Measurements from ENCODE around the gene UNC5C. TPM values are rescaled to one million over a fixed set of nuclear protein-coding genes. Genes with fewer than 3 reads are reported as not detected.

Gene UNC5C
- total RNA-seq, result not detected in 2 replicates

DNA sequence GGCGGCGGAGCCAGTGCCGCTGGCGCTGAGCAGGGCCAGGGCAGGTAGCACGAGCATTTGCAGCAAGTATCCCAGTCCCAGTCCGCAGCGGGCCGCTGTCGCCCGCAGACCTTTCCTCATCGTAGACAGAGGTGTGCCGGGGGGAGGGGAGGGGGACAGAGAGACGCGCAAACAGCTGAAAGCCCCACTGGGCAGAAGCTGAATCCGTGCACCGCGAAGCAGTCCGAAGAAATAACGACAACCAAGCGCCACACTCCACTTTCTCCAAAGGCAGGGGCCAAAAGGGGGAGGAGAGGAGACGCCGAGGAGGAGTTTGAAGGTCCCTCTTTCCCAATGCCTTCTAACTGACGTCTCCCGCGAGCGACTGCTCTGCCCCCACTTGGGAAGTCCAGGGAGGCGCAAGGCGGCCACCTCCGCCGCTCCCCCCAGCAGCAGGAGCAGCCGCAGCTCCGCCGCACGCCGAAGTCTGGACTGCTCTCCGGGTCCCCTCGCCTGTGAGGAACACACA is at the start of gene UNC5C:
UNC5C (minus strand) TSS at position 236 of the 508 bp plus-strand sequence.
- intact Hi-C loops (cut with micrococcal nuclease), result loop anchor here (10.0 kb wide), 1 partner anchor 394 kb away; no protein-coding TSS in a partner anchor

DNA sequence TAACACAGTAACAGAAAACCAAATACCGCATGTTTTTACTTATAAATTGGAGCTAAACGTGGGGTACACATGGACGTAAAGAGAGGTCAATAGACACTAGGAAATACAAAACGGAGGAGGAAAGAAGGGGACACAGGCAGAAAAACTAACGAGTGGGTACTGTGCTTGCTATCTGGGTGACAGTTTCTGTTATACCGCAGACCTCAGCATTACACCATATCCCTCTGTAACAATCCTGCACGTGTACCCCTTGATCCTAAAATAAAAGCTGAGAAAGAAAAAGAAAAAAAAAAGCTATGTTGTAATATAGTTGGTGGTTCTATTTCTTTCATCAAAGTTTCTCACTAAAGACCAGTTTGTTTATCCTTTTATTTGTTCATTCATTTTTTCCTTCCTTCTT is 47.9 kb upstream of the UNC5C start:
- intact Hi-C loops (cut with micrococcal nuclease), result no loop called here

DNA sequence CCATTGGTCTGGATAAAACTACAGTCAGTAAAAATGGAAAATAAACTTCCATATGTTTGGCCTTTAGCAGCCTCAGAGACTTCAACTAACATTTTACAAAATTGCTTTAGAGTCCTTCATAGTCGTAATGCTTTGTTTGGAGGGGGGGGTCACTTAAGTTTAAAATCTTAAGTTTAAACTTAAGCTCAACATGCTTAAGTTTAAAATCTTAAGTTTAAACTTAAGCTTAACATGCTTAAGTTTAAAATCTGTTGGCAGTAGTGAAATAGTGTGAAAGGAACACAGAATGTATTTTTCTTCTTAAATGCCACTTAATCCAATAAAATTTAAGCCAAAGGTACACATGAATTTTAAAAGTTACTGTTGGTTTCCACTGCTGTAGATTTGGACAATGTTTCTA is 45.9 kb upstream of the UNC5C start:
- intact Hi-C loops (cut with micrococcal nuclease), result no loop called here

DNA sequence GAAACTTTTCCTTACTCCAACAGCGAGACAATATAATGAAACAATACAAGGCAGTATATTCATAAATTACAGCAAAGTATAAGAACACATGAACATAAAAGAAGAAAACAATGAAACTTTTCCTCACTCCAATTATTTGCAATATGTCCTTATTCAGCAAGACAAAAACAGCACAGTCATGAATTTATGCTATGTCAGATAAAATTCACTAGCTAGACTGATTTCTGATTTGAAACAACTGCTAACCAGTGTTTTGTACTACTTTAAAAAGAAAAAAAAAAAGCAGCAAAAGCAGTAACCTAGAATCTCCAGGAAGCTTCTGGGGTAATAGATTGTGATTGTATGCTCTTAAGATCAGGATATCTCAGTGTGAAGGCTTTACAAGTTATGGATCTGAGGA is 45.2 kb upstream of the UNC5C start:
- intact Hi-C loops (cut with micrococcal nuclease), result no loop called here

DNA sequence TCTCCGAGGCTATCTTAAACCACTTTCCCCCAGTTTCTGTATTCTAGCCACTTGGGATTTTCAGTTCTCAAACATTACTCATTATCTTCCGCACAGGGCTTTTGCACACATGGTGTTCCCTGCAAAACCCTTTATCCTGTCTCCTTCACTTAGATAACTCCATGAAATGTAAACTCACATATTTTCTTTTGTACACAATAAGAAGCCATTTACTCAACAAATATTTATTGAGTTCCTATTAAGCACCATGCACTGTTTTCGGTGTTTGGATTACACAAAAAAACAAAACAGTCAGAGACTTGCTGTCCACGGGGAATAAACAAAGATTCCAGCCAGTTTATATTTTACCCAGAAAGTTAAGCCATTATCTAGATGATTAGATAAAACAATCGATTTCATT is 42.5 kb upstream of the UNC5C start:
- intact Hi-C loops (cut with micrococcal nuclease), result no loop called here

DNA sequence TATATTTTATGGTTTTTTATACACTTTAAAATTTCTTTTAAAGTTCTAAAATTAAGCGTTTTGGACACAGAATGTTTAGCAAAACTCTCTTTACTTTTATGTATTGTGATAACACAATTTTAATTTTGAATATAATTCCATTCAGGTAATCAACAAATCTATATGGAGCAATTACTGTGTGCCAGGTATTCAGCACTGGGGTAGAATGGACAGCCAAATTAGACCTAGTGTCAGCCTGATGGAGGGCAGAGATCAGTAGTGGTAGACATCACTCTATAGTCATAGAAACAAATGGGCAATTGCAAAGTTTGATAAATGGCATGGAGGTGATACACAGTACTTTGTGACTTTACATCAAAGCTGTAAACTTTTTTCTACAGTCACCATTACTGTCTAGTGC is 41.8 kb upstream of the UNC5C start:
- intact Hi-C loops (cut with micrococcal nuclease), result no loop called here

DNA sequence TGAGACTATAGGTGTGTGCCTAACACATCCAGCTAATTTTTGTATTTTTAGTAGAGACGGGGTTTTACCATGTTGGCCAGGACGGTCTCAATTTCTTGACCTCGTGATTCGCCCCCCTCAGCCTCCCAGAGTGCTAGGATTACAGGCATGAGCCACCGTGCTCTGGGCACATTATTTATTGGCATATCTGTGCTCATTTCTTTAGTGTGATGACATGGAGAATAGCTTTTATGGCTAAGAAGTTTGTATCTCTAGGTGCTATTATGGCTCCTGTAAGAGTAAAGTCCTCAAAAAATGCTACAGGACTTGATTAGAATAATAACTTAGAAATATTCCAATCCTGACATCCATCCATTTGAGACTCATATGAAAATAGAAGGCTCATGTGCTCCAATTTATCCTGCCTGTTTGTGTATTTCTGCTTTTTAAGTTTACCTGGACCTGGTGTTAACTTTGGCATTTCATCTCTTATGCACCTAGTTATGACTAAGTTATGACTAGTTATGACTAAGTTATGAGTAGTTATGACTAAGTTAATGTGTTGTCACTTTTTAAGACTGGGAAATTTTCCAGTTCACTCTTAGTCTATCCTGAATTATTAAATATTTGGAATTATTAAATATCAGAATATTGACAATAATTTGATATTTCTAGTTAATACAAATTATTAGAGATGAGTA is 36.4 kb upstream of the UNC5C start:
- intact Hi-C loops (cut with micrococcal nuclease), result no loop called here

DNA sequence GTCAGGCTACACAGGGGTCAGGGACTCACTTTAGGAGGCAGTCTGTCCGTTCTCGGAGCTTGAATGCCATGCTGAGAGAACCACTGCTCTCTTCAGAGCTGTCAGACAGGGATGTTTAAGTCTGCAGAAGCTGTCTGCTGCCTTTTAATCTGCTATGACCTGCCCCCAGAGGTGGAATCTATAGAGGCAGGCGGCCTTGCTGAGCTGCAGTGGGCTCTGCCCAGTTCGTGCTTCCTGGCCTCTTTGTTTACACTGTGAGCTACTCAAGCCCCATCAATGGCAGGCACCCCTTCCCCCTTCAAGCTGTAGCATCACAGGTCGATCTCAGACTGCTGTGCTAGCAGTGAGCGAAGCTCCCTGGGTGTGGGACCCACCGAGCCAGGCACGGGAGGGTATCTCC is 31.5 kb upstream of the UNC5C start:
- intact Hi-C loops (cut with micrococcal nuclease), result no loop called here

DNA sequence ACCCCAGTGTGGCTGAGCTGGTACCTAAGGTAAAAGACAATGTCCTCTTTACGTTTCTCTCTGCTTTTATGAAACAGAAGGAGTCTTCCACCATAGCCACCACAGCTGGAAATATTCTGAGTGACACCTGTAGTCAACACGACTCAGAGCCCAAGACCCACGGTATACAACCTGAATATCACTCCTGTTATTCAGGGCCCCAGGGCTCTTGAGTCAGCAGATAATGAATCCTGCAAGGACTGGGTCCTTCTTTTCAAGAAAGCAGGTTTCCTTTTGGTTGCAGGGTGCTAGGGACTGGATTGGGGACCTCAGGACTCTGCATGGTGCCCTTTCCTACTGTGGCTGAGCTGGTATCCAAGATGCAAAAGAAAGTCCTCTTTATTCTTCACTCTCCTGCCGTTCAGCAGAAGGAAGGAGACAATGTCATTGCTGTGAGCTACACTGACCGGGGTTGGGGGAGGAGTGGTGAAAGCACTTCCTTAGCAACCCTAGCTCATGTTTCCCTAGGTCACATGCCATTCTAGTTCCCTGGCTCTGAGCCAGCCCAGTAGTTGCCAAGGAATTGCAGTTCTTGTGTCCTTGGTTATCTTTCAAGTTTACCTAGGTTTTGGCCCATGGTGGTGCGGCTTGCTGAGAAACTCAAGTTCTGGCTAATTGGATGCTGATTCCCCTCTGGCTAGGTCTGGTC is 23.7 kb upstream of the UNC5C start:
- intact Hi-C loops (cut with micrococcal nuclease), result no loop called here

DNA sequence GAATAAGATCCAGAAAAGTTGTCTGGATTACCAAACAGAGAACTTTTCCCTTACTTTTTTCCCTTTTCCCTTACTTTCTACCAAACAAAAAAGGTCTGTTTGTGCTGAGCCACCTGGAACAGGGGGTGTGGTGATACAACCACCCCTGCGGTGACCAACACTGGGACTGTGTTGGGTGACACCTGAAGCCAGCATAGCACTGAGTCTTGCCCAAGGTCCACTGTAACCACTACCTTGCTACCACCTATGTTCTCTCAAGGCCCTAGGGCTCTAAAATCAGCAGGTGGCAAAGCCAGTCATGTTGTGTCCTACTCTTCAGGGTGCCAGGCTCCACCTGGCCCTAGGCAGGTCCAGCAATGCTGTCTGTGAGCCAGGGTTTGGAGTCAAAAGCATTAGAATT is 22.8 kb upstream of the UNC5C start:
- intact Hi-C loops (cut with micrococcal nuclease), result no loop called here

DNA sequence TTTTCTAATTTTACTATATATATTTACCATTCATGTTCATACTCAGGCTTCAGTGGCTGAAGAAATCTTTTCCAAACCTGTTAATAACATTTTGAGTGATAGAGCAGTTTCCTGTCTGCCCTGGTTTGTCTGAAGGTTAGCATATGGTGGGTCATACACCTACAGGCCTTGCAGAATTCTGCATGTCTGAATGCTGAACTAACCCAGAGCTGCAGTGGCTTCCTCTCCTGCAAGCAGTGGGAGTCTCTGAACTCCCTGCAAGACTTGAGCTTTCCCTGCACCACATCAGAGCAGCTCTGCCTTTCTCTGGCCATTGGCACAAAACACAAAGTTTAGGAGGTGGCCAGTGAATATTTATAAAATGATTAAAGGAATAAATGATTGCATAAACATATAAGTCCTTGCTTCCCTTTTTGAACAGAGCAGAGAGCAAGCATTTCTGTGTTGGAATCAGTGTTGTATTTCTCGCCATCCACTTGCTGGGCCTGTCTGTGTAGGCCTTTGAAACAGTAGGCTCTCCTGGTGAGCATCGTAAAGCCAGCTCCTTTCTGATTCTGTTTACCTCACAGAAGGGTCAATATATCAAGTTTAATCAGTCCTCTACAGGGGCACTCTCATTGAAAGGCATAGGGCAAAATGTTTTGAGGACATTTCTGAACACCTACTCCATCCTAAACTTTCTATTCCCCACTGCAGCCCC is 15.0 kb upstream of the UNC5C start:
- intact Hi-C loops (cut with micrococcal nuclease), result no loop called here

DNA sequence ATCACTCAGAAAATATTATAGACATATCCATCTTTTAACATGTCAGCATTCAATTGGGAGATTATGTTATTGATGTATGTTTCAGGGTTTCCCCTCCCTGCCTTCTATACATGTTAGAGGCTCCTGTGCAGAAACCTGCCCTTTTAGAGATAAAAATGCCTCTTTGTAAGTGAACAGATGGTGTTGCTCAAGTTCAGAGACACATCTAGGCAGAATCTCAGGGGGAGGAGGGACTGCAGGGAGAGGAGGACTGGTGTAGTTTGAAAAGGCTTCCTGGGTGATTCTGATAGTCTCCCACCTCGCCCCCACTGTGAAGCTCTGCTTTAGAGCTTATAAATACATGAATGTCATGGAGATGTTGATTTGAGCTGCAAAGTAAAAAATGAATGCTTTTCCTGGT is 12.0 kb upstream of the UNC5C start:
- intact Hi-C loops (cut with micrococcal nuclease), result no loop called here

DNA sequence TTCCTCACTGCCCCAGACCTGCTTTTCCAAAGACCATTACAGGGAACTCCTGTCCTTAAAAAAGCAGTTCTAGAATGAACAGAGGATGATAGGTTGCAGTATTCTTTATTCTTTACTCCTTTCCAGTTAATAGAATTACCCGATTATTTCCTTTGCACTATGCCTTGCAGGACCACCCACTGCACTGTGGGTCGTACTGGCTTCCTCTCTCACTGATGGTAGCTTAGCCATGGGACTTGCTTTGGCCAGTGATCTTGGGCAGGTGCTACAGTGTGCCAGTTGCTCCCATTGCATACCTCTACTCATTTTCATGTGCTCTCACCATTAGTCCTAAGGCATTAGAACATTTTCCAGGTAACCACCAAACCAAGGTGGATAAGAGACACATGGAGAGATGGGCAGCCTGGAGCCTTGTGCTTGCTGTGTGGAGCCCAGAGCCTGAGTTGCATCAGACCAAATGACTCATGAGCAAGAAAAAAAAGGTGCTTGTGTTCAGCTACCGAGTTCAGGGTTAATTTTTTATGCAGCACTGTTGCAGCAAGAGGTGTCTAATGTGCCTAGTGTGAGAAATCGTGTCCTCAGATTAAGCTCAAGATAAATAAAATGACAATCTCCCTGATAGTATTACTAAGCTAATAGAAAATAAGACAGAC is 7.6 kb upstream of the UNC5C start:
- intact Hi-C loops (cut with micrococcal nuclease), result no loop called here

DNA sequence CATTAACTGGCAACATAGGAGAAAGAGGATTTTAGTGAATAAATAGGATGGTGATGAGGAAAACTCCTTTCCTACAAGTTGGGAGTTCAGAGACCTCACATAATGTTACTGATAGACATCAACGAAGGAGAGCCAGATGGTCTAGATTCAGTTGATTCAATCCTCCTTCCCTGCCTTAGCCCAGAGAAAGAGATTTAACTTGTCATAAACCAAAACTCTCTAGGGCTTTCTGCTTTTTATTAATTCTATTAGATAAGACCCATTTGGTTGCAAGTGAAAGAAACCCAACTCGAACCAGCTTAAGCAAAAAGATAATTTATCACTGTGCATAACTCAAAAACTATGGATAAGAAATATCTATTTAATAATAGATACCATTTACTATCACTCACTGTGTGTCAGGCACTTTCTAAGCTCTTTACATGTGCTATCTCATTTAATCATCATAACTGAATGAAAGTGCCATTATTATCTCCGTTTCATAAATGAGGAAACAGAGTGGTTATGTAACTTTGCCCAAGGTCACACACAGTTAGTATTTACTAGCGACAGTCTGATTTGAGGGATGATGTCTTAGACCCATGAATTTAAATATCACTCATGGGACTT is 4.3 kb upstream of the UNC5C start:
- intact Hi-C loops (cut with micrococcal nuclease), result loop anchor here (5.0 kb wide), 1 partner anchor 49 kb away; no protein-coding TSS in a partner anchor

DNA sequence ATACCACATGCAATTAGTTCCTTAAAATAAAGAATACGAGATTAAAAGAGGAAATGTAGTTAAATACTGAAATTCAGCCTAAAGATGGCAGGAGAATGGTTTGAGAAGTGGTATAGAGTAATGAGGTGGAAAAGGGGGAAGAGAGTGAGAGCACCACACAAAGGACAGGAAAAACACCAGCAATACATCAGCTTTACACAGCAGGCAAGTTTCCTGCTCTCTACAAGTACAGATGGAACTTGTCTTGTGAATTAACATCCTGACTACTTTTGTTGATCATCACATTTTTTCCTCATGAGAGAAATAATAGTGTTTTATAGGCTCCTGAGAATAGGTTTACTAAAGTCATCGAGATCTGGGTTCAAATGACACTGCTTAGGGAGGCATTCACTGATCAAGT is 2.9 kb upstream of the UNC5C start:
- intact Hi-C loops (cut with micrococcal nuclease), result loop anchor here (5.0 kb wide), 1 partner anchor 51 kb away; no protein-coding TSS in a partner anchor

DNA sequence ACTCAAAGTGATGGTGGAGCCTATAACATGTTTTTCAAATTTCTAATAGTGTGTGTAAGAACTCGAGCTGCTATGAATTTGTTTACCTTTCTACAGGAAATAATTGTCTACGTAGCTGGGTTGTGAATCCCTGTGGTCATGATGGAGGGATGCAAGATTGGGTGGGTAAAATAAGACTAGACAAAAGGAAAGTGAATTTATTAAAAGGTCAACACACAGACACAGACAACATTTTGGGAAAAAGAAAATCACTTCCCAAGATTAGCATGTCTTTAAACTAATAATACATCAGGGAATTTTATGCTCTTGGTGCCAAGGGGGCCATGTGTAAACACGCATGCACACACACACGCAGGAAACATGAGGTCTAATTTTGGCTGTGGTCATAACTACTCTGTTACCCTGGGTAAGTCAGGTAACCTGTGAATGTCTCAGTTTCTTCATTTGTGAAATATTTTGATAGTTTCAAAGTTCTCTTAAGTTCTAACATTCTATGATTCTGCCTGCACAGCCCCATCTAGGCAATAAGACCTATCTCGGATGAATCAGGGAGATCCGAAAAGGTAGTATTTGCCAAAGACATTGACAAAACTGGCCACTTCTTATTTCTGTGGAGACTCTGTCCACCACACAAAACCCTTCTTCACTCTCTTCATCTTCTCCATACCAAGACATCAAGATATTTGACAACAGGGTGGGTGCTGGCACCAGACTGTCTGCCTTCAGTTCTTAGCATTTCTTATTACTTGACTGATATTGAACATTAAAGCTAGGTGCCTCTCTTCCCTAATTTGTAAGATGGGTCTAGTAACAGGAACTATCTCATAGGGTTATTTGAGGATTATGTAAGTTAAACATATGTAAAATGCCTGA is 1.6 kb upstream of the UNC5C start:
- intact Hi-C loops (cut with micrococcal nuclease), result loop anchor here (5.0 kb wide), 1 partner anchor 52 kb away; no protein-coding TSS in a partner anchor

DNA sequence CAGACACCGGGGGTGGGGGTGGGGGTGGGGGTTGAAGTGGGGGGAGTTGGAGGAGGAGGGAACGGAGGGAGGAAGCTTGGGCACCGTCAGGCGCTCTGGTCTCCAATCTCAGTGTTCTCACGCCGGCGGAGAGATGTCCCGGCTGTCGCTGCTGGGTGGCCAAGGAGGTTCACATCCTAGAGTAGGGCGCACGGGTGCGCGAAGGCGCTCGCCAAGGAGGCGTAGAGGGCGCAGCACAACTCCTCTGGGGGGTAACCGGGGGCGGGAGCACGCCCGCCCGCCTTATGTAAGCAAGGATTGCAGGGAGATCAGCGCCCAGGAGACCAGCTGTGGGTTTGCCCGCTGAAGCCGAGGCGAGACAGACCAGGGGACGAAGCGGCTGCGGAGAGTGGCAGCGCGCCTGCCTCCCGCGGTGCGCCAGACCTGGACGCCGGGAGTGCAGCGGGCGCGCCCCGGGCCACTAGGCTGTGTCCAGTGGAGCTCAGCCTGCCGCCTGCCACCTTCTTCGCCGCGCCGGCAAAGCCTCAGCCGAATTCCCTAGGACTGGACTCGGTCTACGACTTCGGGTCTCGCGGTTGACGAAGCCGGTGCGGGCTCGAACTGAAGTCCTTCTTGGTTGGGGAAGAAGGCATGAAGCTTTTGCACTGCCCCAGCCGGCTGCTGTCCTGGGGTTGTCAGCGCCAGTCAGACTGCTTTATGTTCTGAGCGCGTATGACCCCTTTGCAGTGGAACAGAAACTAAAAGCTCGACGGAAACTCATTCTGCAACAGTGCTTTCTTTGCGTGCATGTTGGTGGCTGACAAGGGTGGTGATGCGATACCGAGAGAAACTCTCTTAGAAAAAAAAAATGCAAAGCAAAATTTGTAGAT is 707 bp upstream of the UNC5C start:
- intact Hi-C loops (cut with micrococcal nuclease), result loop anchor here (5.0 to 10.0 kb wide), 2 partner anchors 53 to 395 kb away; no protein-coding TSS in a partner anchor

DNA sequence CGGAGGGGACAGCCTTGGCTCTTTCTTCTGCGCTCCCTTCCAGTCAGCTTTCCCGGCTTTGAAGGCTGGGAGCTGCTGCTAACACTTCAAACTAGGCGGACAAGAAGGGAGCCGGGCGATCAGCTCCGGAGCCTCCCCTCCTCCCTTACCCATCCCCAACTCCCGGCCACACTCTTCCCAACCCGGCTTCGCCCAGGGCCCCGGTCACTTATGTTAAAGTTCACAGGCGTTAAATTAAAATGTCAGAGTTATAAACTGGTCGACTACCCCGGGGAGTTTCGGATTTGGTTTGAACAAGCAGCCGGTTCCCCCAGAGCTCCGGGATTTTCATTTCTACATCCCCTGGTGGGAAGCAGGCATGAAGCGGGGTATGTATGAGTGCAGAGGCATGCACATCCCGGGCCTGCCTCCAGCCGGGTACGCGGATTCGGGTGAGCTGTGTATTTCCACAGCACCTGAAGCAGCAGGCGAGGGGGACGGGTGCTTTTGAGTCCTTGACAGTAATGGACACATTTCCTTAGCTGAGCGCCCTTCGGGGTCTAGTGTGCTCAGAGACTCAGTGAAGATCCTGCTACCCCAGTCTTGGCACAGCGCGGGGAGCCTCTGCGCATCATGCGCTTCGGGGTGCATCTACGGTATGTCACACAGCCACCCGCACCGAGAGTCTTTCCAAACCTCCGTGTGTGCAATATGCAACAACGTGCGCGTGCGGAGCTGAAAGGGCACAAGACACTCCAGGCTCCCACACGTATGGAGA is 880 bp downstream of the UNC5C start:
- intact Hi-C loops (cut with micrococcal nuclease), result loop anchor here (10.0 kb wide), 1 partner anchor 393 kb away; no protein-coding TSS in a partner anchor

All from T-helper 1 cell treated with Interleukin-12 subunit alpha and Interleukin-12 subunit beta and Interleukin-4 antibody, amounts not matched to agents 30 ng/mL and 1 ng/mL, for 36 hours (primary cell).